WTC11 (cell line): ENCODE data around the gene NAT8L. TPM values are rescaled to one million over a fixed set of nuclear protein-coding genes. Genes with fewer than 3 reads are reported as not detected.

ENCODE experiments used
- ATAC-seq: fragments of 200-7000 bp; cut with Tn5 transposase; 2 replicates; pipeline ENCODE4 v1.10.0; 2021; ENCODE audit warnings: mild to moderate bottlenecking, moderate library complexity
- CTCF ChIA-PET: fragments of 300-600 bp; sonication (Branson Sonifier 250); formaldehyde crosslinking; loops from one replicate; lab custom pipeline; 2021; ENCODE audit warnings: antibody characterized with exemption; lab: Charles Lee
- POLR2A ChIA-PET: fragments of 350-600 bp; sonication (Branson Sonifier 250); formaldehyde crosslinking; loops from one replicate; lab custom pipeline; 2021; ENCODE audit warnings: antibody characterized with exemption; lab: Charles Lee
- DNase-seq: peaks from one replicate; pipeline ENCODE4 v3.0.0; 2021; ENCODE audit warnings: low spot score
- H3K27ac Mint-ChIP-seq: 2 replicates; pipeline ENCODE4 v1.8.0; 2021; ENCODE audit warnings: mixed read lengths
- H3K27me3 Mint-ChIP-seq: 2 replicates; pipeline ENCODE4 v1.8.0; 2021; ENCODE audit warnings: low read depth, mild to moderate bottlenecking, moderate library complexity, mixed read lengths
- H3K36me3 Mint-ChIP-seq: 2 replicates; pipeline ENCODE4 v1.8.0; 2021; ENCODE audit warnings: mixed read lengths
- H3K4me1 Mint-ChIP-seq: 2 replicates; pipeline ENCODE4 v1.8.0; 2022; ENCODE audit warnings: mixed read lengths
- H3K4me3 Mint-ChIP-seq: 2 replicates; pipeline ENCODE4 v1.8.0; 2021; ENCODE audit warnings: mild to moderate bottlenecking, moderate library complexity, mixed read lengths
- H3K9me3 Mint-ChIP-seq: 2 replicates; pipeline ENCODE4 v1.8.0; 2021; ENCODE audit warnings: mixed read lengths
- ATF1 ChIP-seq: sonication (generic); formaldehyde crosslinking; IDR thresholded peaks from 2 replicates; pipeline ENCODE4 v1.8.1; 2023; ENCODE audit warnings: mild to moderate bottlenecking, moderate library complexity, missing genetic modification reagents
- CBFB ChIP-seq: sonication (generic); formaldehyde crosslinking; IDR thresholded peaks from 2 replicates; pipeline ENCODE4 v1.8.1; 2022; ENCODE audit warnings: mild to moderate bottlenecking, low read depth, missing genetic modification reagents
- ESRRA ChIP-seq: sonication (generic); formaldehyde crosslinking; IDR thresholded peaks from 2 replicates; pipeline ENCODE4 v1.8.1; 2022; ENCODE audit warnings: mild to moderate bottlenecking, missing genetic modification reagents, borderline replicate concordance
- FOXK1 ChIP-seq: sonication (generic); formaldehyde crosslinking; IDR thresholded peaks from 2 replicates; pipeline ENCODE4 v1.8.0; 2022; ENCODE audit warnings: mild to moderate bottlenecking, moderate library complexity, missing genetic modification reagents
- FOXP1 ChIP-seq: sonication (generic); formaldehyde crosslinking; IDR thresholded peaks from 2 replicates; pipeline ENCODE4 v1.8.0; 2022; ENCODE audit warnings: missing genetic modification reagents, mild to moderate bottlenecking, moderate library complexity, borderline replicate concordance
- GABPB1 ChIP-seq: sonication (generic); formaldehyde crosslinking; IDR thresholded peaks from 2 replicates; pipeline ENCODE4 v1.8.1; 2023; ENCODE audit warnings: mild to moderate bottlenecking, missing genetic modification reagents
- GRHL2 ChIP-seq: fragments of 250-450 bp; sonication (Bioruptor Pico); IDR thresholded peaks from 2 replicates; pipeline ENCODE4 v1.8.0; 2022; ENCODE audit warnings: mild to moderate bottlenecking, moderate library complexity; ENCODE audit not compliant: insufficient replicate concordance, severe bottlenecking
- NFATC4 ChIP-seq: fragments of 250-450 bp; sonication (Bioruptor Pico); IDR thresholded peaks from 2 replicates; pipeline ENCODE4 v1.9.0; 2021; ENCODE audit warnings: mild to moderate bottlenecking
- NR1H2 ChIP-seq: sonication (generic); formaldehyde crosslinking; IDR thresholded peaks from 2 replicates; pipeline ENCODE4 v1.9.0; 2021; ENCODE audit warnings: mild to moderate bottlenecking, moderate library complexity, missing genetic modification reagents
- NR2C2 ChIP-seq: sonication (generic); formaldehyde crosslinking; IDR thresholded peaks from 2 replicates; pipeline ENCODE4 v1.8.0; 2022; ENCODE audit warnings: mild to moderate bottlenecking, missing genetic modification reagents
- NR3C1 ChIP-seq: sonication (generic); formaldehyde crosslinking; conservative IDR thresholded peaks from 2 replicates; pipeline ENCODE4 v1.8.1; 2023; ENCODE audit warnings: low read depth, mild to moderate bottlenecking, missing genetic modification reagents
- RELA ChIP-seq: sonication (generic); formaldehyde crosslinking; IDR thresholded peaks from 2 replicates; pipeline ENCODE4 v1.8.1; 2022; ENCODE audit warnings: missing genetic modification reagents, mild to moderate bottlenecking, borderline replicate concordance
- ZNF121 ChIP-seq: sonication (generic); formaldehyde crosslinking; IDR thresholded peaks from 2 replicates; pipeline ENCODE4 v1.8.0; 2023; ENCODE audit warnings: missing genetic modification reagents
- ZNF232 ChIP-seq: sonication (generic); formaldehyde crosslinking; IDR thresholded peaks from 2 replicates; pipeline ENCODE4 v1.8.0; 2022; ENCODE audit warnings: mild to moderate bottlenecking, missing genetic modification reagents
- ZNF263 ChIP-seq: sonication (generic); formaldehyde crosslinking; IDR thresholded peaks from 2 replicates; pipeline ENCODE4 v1.8.1; 2022; ENCODE audit warnings: low read depth, mild to moderate bottlenecking, moderate library complexity, missing genetic modification reagents
- ZNF396 ChIP-seq: fragments of 250-450 bp; sonication (Bioruptor Pico); IDR thresholded peaks from 2 replicates; pipeline ENCODE4 v1.8.0; 2021; ENCODE audit warnings: mild to moderate bottlenecking, moderate library complexity, borderline replicate concordance
- ZNF423 ChIP-seq: fragments of 250-450 bp; sonication (Bioruptor Pico); IDR thresholded peaks from 2 replicates; pipeline ENCODE4 v2.1.2; 2022; ENCODE audit warnings: mild to moderate bottlenecking, moderate library complexity
- total RNA-seq: library from RNA; stranded (reverse); gene quantifications from 3 replicates; pipeline ENCODE4 v1.2.3, GENCODE V29; 2021
- TF ChIP-seq, protein P1 (sequence below): sonication (generic); formaldehyde crosslinking; IDR thresholded peaks from 2 replicates; pipeline ENCODE4 v1.8.1; 2023; ENCODE audit warnings: mild to moderate bottlenecking, missing genetic modification reagents, moderate library complexity
- TF ChIP-seq, protein P2 (sequence below): sonication (generic); formaldehyde crosslinking; conservative IDR thresholded peaks from 2 replicates; pipeline ENCODE4 v1.8.1; 2023; ENCODE audit warnings: mild to moderate bottlenecking, low read depth, missing genetic modification reagents, moderate library complexity
- TF ChIP-seq, protein P3 (sequence below): sonication (generic); formaldehyde crosslinking; IDR thresholded peaks from 2 replicates; pipeline ENCODE4 v1.8.0; 2022; ENCODE audit warnings: mild to moderate bottlenecking, missing genetic modification reagents
- TF ChIP-seq, protein P4 (sequence below): sonication (generic); formaldehyde crosslinking; IDR thresholded peaks from 2 replicates; pipeline ENCODE4 v1.8.1; 2023; ENCODE audit warnings: mild to moderate bottlenecking, missing genetic modification reagents
- TF ChIP-seq, protein P5 (sequence below): sonication (generic); formaldehyde crosslinking; IDR thresholded peaks from 2 replicates; pipeline ENCODE4 v1.8.0; 2023; ENCODE audit warnings: missing genetic modification reagents
- TF ChIP-seq, protein P6 (sequence below): sonication (generic); formaldehyde crosslinking; IDR thresholded peaks from 2 replicates; pipeline ENCODE4 v1.8.1; 2022; ENCODE audit warnings: low read depth, missing genetic modification reagents, borderline replicate concordance
- TF ChIP-seq, protein P7 (sequence below): sonication (generic); formaldehyde crosslinking; IDR thresholded peaks from 2 replicates; pipeline ENCODE4 v1.8.1; 2022; ENCODE audit warnings: low read depth, mild to moderate bottlenecking, moderate library complexity, missing genetic modification reagents, borderline replicate concordance
- TF ChIP-seq, protein P8 (sequence below): sonication (generic); formaldehyde crosslinking; IDR thresholded peaks from 2 replicates; pipeline ENCODE4 v1.8.1; 2023; ENCODE audit warnings: mild to moderate bottlenecking, missing genetic modification reagents, moderate library complexity

NAT8L gene
- total RNA-seq, 1 experiment from 2014 or later, result 20.0 TPM

DNA sequence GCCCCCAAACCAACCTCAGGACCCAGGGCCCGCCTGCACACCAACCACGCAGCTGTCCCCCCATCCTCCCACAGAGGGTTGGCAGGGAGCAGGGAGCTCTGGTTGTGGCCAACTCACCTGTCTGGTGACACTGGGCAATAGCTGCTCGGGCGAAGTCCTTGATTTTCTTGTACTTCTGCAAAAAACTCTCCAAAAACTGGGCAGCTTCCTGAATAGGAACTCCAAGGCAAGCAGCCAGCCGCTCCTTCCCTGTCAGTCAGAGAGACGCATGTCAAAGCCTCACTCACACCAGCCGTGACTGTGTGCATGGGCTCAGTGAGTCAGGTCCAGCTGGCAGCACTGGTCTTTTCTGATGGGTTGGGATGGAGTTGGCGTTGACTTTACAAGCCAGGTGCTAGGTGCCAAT is 26.4 kb downstream of the NAT8L start (continued):
- TF ChIP-seq, protein P1, sequence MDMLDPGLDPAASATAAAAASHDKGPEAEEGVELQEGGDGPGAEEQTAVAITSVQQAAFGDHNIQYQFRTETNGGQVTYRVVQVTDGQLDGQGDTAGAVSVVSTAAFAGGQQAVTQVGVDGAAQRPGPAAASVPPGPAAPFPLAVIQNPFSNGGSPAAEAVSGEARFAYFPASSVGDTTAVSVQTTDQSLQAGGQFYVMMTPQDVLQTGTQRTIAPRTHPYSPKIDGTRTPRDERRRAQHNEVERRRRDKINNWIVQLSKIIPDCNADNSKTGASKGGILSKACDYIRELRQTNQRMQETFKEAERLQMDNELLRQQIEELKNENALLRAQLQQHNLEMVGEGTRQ, result no peak
- TF ChIP-seq NR2C2 (CRISPR knock-in tag) (no peak), ESRRA (CRISPR knock-in tag) (no peak), NFATC4 (CRISPR knock-in tag) (no peak), ZNF396 (CRISPR knock-in tag) (no peak), NR3C1 (CRISPR knock-in tag) (no peak)
- TF ChIP-seq, protein P2, sequence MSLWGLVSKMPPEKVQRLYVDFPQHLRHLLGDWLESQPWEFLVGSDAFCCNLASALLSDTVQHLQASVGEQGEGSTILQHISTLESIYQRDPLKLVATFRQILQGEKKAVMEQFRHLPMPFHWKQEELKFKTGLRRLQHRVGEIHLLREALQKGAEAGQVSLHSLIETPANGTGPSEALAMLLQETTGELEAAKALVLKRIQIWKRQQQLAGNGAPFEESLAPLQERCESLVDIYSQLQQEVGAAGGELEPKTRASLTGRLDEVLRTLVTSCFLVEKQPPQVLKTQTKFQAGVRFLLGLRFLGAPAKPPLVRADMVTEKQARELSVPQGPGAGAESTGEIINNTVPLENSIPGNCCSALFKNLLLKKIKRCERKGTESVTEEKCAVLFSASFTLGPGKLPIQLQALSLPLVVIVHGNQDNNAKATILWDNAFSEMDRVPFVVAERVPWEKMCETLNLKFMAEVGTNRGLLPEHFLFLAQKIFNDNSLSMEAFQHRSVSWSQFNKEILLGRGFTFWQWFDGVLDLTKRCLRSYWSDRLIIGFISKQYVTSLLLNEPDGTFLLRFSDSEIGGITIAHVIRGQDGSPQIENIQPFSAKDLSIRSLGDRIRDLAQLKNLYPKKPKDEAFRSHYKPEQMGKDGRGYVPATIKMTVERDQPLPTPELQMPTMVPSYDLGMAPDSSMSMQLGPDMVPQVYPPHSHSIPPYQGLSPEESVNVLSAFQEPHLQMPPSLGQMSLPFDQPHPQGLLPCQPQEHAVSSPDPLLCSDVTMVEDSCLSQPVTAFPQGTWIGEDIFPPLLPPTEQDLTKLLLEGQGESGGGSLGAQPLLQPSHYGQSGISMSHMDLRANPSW (CRISPR knock-in tag), result no peak
- TF ChIP-seq, protein P3, sequence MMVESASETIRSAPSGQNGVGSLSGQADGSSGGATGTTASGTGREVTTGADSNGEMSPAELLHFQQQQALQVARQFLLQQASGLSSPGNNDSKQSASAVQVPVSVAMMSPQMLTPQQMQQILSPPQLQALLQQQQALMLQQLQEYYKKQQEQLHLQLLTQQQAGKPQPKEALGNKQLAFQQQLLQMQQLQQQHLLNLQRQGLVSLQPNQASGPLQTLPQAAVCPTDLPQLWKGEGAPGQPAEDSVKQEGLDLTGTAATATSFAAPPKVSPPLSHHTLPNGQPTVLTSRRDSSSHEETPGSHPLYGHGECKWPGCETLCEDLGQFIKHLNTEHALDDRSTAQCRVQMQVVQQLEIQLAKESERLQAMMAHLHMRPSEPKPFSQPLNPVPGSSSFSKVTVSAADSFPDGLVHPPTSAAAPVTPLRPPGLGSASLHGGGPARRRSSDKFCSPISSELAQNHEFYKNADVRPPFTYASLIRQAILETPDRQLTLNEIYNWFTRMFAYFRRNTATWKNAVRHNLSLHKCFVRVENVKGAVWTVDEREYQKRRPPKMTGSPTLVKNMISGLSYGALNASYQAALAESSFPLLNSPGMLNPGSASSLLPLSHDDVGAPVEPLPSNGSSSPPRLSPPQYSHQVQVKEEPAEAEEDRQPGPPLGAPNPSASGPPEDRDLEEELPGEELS (CRISPR knock-in tag), result no peak
- TF ChIP-seq, protein P4, sequence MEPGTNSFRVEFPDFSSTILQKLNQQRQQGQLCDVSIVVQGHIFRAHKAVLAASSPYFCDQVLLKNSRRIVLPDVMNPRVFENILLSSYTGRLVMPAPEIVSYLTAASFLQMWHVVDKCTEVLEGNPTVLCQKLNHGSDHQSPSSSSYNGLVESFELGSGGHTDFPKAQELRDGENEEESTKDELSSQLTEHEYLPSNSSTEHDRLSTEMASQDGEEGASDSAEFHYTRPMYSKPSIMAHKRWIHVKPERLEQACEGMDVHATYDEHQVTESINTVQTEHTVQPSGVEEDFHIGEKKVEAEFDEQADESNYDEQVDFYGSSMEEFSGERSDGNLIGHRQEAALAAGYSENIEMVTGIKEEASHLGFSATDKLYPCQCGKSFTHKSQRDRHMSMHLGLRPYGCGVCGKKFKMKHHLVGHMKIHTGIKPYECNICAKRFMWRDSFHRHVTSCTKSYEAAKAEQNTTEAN, result no peak

DNA sequence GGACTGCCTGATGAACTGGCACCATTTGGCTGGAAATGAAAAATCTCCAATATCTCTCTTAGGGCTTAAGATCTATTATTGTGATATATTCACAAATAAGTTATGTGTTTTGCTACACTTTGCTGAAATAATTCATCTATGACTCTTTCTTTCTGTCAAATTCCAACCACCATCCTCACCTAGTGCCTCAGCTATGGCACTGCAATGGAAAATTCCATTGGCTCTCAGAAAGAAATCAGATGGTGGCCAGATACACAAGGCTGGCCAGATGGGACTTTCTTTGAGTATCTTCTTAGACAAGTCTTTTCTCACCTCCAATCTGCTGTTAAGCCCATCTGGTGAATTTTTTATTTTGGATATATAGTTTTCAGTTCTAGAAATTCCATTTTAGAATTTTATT is 28.0 kb downstream of the NAT8L start:
- H3K4me1 Mint-ChIP-seq, result no peaks in the 10 kb centered on the region
- H3K27ac Mint-ChIP-seq, result no peak overlapping the region
- no peaks in the 10 kb centered on the region for H3K36me3 Mint-ChIP-seq
- ChIA-PET POLR2A (no interaction called here), CTCF (interaction anchor here (0.9 kb wide), 1 partner anchor 15 kb away, joined by 3 read pairs; no protein-coding TSS in a partner anchor)
- ATAC-seq, result no peak
- no peak for DNase-seq
- H3K27me3 Mint-ChIP-seq, result no peaks in the 10 kb centered on the region; the same call in none of the 2 replicates
- H3K4me3 Mint-ChIP-seq, result no peak overlapping the region
- H3K9me3 Mint-ChIP-seq, result no peaks in the 10 kb centered on the region
- TF ChIP-seq FOXP1 (CRISPR knock-in tag), result no peak
- TF ChIP-seq GRHL2 (CRISPR knock-in tag), result no peak
- TF ChIP-seq NR1H2, result no peak
- no peak for TF ChIP-seq ZNF396 (CRISPR knock-in tag)
- no peak for TF ChIP-seq ZNF121 (CRISPR knock-in tag)
- TF ChIP-seq RELA (CRISPR knock-in tag), result no peak
- TF ChIP-seq, protein P5, sequence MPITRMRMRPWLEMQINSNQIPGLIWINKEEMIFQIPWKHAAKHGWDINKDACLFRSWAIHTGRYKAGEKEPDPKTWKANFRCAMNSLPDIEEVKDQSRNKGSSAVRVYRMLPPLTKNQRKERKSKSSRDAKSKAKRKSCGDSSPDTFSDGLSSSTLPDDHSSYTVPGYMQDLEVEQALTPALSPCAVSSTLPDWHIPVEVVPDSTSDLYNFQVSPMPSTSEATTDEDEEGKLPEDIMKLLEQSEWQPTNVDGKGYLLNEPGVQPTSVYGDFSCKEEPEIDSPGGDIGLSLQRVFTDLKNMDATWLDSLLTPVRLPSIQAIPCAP (CRISPR knock-in tag), result no peak
- no peak for TF ChIP-seq ZNF423
- no peak for TF ChIP-seq GABPB1
- TF ChIP-seq, protein P6, sequence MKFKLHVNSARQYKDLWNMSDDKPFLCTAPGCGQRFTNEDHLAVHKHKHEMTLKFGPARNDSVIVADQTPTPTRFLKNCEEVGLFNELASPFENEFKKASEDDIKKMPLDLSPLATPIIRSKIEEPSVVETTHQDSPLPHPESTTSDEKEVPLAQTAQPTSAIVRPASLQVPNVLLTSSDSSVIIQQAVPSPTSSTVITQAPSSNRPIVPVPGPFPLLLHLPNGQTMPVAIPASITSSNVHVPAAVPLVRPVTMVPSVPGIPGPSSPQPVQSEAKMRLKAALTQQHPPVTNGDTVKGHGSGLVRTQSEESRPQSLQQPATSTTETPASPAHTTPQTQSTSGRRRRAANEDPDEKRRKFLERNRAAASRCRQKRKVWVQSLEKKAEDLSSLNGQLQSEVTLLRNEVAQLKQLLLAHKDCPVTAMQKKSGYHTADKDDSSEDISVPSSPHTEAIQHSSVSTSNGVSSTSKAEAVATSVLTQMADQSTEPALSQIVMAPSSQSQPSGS (CRISPR knock-in tag), result no peak
- TF ChIP-seq, protein P7, sequence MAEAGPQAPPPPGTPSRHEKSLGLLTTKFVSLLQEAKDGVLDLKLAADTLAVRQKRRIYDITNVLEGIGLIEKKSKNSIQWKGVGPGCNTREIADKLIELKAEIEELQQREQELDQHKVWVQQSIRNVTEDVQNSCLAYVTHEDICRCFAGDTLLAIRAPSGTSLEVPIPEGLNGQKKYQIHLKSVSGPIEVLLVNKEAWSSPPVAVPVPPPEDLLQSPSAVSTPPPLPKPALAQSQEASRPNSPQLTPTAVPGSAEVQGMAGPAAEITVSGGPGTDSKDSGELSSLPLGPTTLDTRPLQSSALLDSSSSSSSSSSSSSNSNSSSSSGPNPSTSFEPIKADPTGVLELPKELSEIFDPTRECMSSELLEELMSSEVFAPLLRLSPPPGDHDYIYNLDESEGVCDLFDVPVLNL (CRISPR knock-in tag), result no peak
- no peak for TF ChIP-seq ZNF263 (CRISPR knock-in tag)
- TF ChIP-seq, protein P8, sequence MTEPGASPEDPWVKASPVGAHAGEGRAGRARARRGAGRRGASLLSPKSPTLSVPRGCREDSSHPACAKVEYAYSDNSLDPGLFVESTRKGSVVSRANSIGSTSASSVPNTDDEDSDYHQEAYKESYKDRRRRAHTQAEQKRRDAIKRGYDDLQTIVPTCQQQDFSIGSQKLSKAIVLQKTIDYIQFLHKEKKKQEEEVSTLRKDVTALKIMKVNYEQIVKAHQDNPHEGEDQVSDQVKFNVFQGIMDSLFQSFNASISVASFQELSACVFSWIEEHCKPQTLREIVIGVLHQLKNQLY (CRISPR knock-in tag), result no peak
- no peak for TF ChIP-seq ZNF232 (CRISPR knock-in tag)
- TF ChIP-seq ATF1 (CRISPR knock-in tag), result no peak
- TF ChIP-seq FOXK1, result no peak
- TF ChIP-seq CBFB (CRISPR knock-in tag), result no peak
